WTC11 (cell line): ENCODE data around the gene PHF12. TPM values are rescaled to one million over a fixed set of nuclear protein-coding genes. Genes with fewer than 3 reads are reported as not detected.

ENCODE experiments used
- ATAC-seq: fragments of 200-7000 bp; cut with Tn5 transposase; 2 replicates; pipeline ENCODE4 v1.10.0; 2021; ENCODE audit warnings: mild to moderate bottlenecking, moderate library complexity
- CTCF ChIA-PET: fragments of 300-600 bp; sonication (Branson Sonifier 250); formaldehyde crosslinking; loops from one replicate; lab custom pipeline; 2021; ENCODE audit warnings: antibody characterized with exemption; lab: Charles Lee
- POLR2A ChIA-PET: fragments of 350-600 bp; sonication (Branson Sonifier 250); formaldehyde crosslinking; loops from one replicate; lab custom pipeline; 2021; ENCODE audit warnings: antibody characterized with exemption; lab: Charles Lee
- DNase-seq: peaks from one replicate; pipeline ENCODE4 v3.0.0; 2021; ENCODE audit warnings: low spot score
- H3K27ac Mint-ChIP-seq: 2 replicates; pipeline ENCODE4 v1.8.0; 2021; ENCODE audit warnings: mixed read lengths
- H3K27me3 Mint-ChIP-seq: 2 replicates; pipeline ENCODE4 v1.8.0; 2021; ENCODE audit warnings: low read depth, mild to moderate bottlenecking, moderate library complexity, mixed read lengths
- H3K36me3 Mint-ChIP-seq: 2 replicates; pipeline ENCODE4 v1.8.0; 2021; ENCODE audit warnings: mixed read lengths
- H3K4me1 Mint-ChIP-seq: 2 replicates; pipeline ENCODE4 v1.8.0; 2022; ENCODE audit warnings: mixed read lengths
- H3K4me3 Mint-ChIP-seq: 2 replicates; pipeline ENCODE4 v1.8.0; 2021; ENCODE audit warnings: mild to moderate bottlenecking, moderate library complexity, mixed read lengths
- H3K9me3 Mint-ChIP-seq: 2 replicates; pipeline ENCODE4 v1.8.0; 2021; ENCODE audit warnings: mixed read lengths
- ATF3 ChIP-seq: sonication (generic); formaldehyde crosslinking; conservative IDR thresholded peaks from 2 replicates; pipeline ENCODE4 v1.8.1; 2022; ENCODE audit warnings: mild to moderate bottlenecking, missing genetic modification reagents
- CDX4 ChIP-seq: fragments of 250-450 bp; sonication (Bioruptor Pico); IDR thresholded peaks from 2 replicates; pipeline ENCODE4 v1.9.0; 2021; ENCODE audit warnings: moderate library complexity, mild to moderate bottlenecking, inconsistent platforms, borderline replicate concordance
- CREM ChIP-seq: sonication (generic); formaldehyde crosslinking; IDR thresholded peaks from 2 replicates; pipeline ENCODE4 v1.8.1; 2022; ENCODE audit warnings: mild to moderate bottlenecking, missing genetic modification reagents, moderate library complexity
- CTCF ChIP-seq: fragments of 200-600 bp; IDR thresholded peaks from 2 replicates; pipeline ENCODE4 v1.8.0; 2022; ENCODE audit warnings: antibody characterized with exemption
- E2F1 ChIP-seq: sonication (generic); formaldehyde crosslinking; IDR thresholded peaks from 2 replicates; pipeline ENCODE4 v1.8.0; 2022; ENCODE audit warnings: mild to moderate bottlenecking, missing genetic modification reagents
- E2F4 ChIP-seq: sonication (generic); formaldehyde crosslinking; IDR thresholded peaks from 2 replicates; pipeline ENCODE4 v1.8.1; 2022; ENCODE audit warnings: low read depth, mild to moderate bottlenecking, moderate library complexity, missing genetic modification reagents, borderline replicate concordance
- FOXJ3 ChIP-seq: sonication (generic); formaldehyde crosslinking; IDR thresholded peaks from 2 replicates; pipeline ENCODE4 v1.9.0; 2021; ENCODE audit warnings: missing genetic modification reagents, mild to moderate bottlenecking, borderline replicate concordance
- GTF2I ChIP-seq: fragments of 250-450 bp; sonication (Bioruptor Pico); conservative IDR thresholded peaks from 2 replicates; pipeline ENCODE4 v1.4.0; 2021; ENCODE audit warnings: mild to moderate bottlenecking
- HMGA2 ChIP-seq: fragments of 250-450 bp; sonication (Bioruptor Pico); IDR thresholded peaks from 2 replicates; pipeline ENCODE4 v1.4.0; 2021; ENCODE audit warnings: mild to moderate bottlenecking, moderate library complexity
- KAT7 ChIP-seq: sonication (generic); formaldehyde crosslinking; IDR thresholded peaks from 2 replicates; pipeline ENCODE4 v1.8.1; 2023; ENCODE audit warnings: missing genetic modification reagents, mild to moderate bottlenecking, borderline replicate concordance
- MXD4 ChIP-seq: fragments of 250-450 bp; sonication (Bioruptor Pico); IDR thresholded peaks from 2 replicates; pipeline ENCODE4 v1.8.0; 2021; ENCODE audit warnings: mild to moderate bottlenecking, moderate library complexity, borderline replicate concordance
- NFE2L1 ChIP-seq: sonication (generic); formaldehyde crosslinking; IDR thresholded peaks from 2 replicates; pipeline ENCODE4 v1.8.1; 2023; ENCODE audit warnings: missing genetic modification reagents
- NR3C1 ChIP-seq: sonication (generic); formaldehyde crosslinking; conservative IDR thresholded peaks from 2 replicates; pipeline ENCODE4 v1.8.1; 2023; ENCODE audit warnings: low read depth, mild to moderate bottlenecking, missing genetic modification reagents
- PRRX2 ChIP-seq: fragments of 250-450 bp; sonication (Bioruptor Pico); IDR thresholded peaks from 2 replicates; pipeline ENCODE4 v1.8.0; 2021; ENCODE audit warnings: mild to moderate bottlenecking
- RELA ChIP-seq: sonication (generic); formaldehyde crosslinking; IDR thresholded peaks from 2 replicates; pipeline ENCODE4 v1.8.1; 2022; ENCODE audit warnings: missing genetic modification reagents, mild to moderate bottlenecking, borderline replicate concordance
- SMAD3 ChIP-seq: sonication (generic); formaldehyde crosslinking; IDR thresholded peaks from 2 replicates; pipeline ENCODE4 v1.8.0; 2022; ENCODE audit warnings: missing genetic modification reagents, mild to moderate bottlenecking, borderline replicate concordance
- TCF7 ChIP-seq: sonication (generic); formaldehyde crosslinking; IDR thresholded peaks from 2 replicates; pipeline ENCODE4 v1.8.0; 2022; ENCODE audit warnings: mild to moderate bottlenecking, low read depth, missing genetic modification reagents, moderate library complexity
- ZBTB21 ChIP-seq: sonication (generic); formaldehyde crosslinking; IDR thresholded peaks from 2 replicates; pipeline ENCODE4 v1.8.1; 2023; ENCODE audit warnings: mild to moderate bottlenecking, missing genetic modification reagents, borderline replicate concordance
- ZNF317 ChIP-seq: sonication (generic); formaldehyde crosslinking; IDR thresholded peaks from 2 replicates; pipeline ENCODE4 v1.8.1; 2023; ENCODE audit warnings: low read depth, mild to moderate bottlenecking, moderate library complexity, missing genetic modification reagents, borderline replicate concordance
- ZNF425 ChIP-seq: fragments of 250-450 bp; sonication (Bioruptor Pico); conservative IDR thresholded peaks from 2 replicates; pipeline ENCODE4 v1.9.0; 2021; ENCODE audit warnings: mild to moderate bottlenecking
- ZSCAN18 ChIP-seq: fragments of 250-450 bp; sonication (Bioruptor Pico); IDR thresholded peaks from 2 replicates; pipeline ENCODE4 v2.1.2; 2022; ENCODE audit warnings: mild to moderate bottlenecking, moderate library complexity
- total RNA-seq: library from RNA; stranded (reverse); gene quantifications from 3 replicates; pipeline ENCODE4 v1.2.3, GENCODE V29; 2021

The PHF12 gene
- total RNA-seq, 1 experiment from 2014 or later: 69.8 TPM

- TF ChIP-seq ZBTB21: no peak
Observed at GRCh38 chr17:28891201-28891600, 60.1 kb downstream of the PHF12 start (continued).

- H3K9me3 Mint-ChIP-seq: no peaks in the 10 kb centered on the region
- TF ChIP-seq RELA (CRISPR knock-in tag): no peak
- CTCF ChIA-PET: interaction anchor here (1.4 kb wide), 1 partner anchor 227 kb away, joined by 8 read pairs; no protein-coding TSS in a partner anchor
- POLR2A ChIA-PET: interaction anchor here (0.7 kb wide), 1 partner anchor 15 kb away, joined by 4 read pairs; no protein-coding TSS in a partner anchor
- no peak overlapping the region for H3K27ac Mint-ChIP-seq
- H3K4me3 Mint-ChIP-seq: no peak overlapping the region
- DNase-seq: no peak
- no peak for ATAC-seq
- H3K36me3 Mint-ChIP-seq: peaks cover 8% of the 10 kb centered on the region
- H3K4me1 Mint-ChIP-seq: peaks cover 8% of the 10 kb centered on the region
- H3K27me3 Mint-ChIP-seq: no peaks in the 10 kb centered on the region
Observed at GRCh38 chr17:28889996-28890395, 61.3 kb downstream of the PHF12 start.

- Mint-ChIP-seq H3K27ac (no peak overlapping the region), H3K36me3 (peaks cover 8% of the 10 kb centered on the region), H3K9me3 (no peaks in the 10 kb centered on the region), H3K4me3 (no peak overlapping the region), H3K27me3 (no peaks in the 10 kb centered on the region), H3K4me1 (peaks cover 13% of the 10 kb centered on the region)
- CTCF ChIA-PET: interaction anchor here (1.0 kb wide), 1 partner anchor 13 kb away, joined by 3 read pairs; no protein-coding TSS in a partner anchor
- no peak for ATAC-seq
- TF ChIP-seq CDX4 (CRISPR knock-in tag) (no peak), ZNF317 (CRISPR knock-in tag) (no peak), SMAD3 (CRISPR knock-in tag) (no peak), FOXJ3 (no peak), MXD4 (CRISPR knock-in tag) (no peak), KAT7 (CRISPR knock-in tag) (no peak), NR3C1 (no peak), PRRX2 (CRISPR knock-in tag) (no peak), E2F4 (CRISPR knock-in tag) (no peak), CTCF (no peak), HMGA2 (CRISPR knock-in tag) (no peak), NFE2L1 (CRISPR knock-in tag) (no peak), E2F1 (CRISPR knock-in tag) (no peak), GTF2I (no peak), ZSCAN18 (no peak), ATF3 (CRISPR knock-in tag) (no peak), TCF7 (no peak), ZNF425 (CRISPR knock-in tag) (no peak), CREM (no peak)
- no peak for DNase-seq
- POLR2A ChIA-PET: interaction anchor here (0.6 kb wide), 1 partner anchor 1723 kb away, joined by 3 read pairs; no protein-coding TSS in a partner anchor
Observed at GRCh38 chr17:28888832-28889231, 62.5 kb downstream of the PHF12 start.
